Astrocyte (in vitro differentiated cells and primary cell): Measurements from ENCODE around the gene NDUFB6. TPM values are rescaled to one million over a fixed set of nuclear protein-coding genes. Genes with fewer than 3 reads are reported as not detected.

Experiments used
- DNase-seq: peaks from one replicate; pipeline ENCODE4 v3.0.0-alpha.2; 2010; ENCODE audit warnings: low read depth
- FAIRE-seq: peaks from 2 replicates; lab custom pipeline; 2011; peaks lifted over from hg19 to GRCh38; lab: Jason Lieb, UNC
- H2AFZ ChIP-seq: 2 replicates; pipeline ENCODE4 v1.6.0; 2012; ENCODE audit warnings: low read depth, low read length, inconsistent platforms
- H3K27ac ChIP-seq: 2 replicates; pipeline ENCODE4 v1.5.1; 2011; ENCODE audit warnings: low read depth, low read length, inconsistent platforms
- H3K27me3 ChIP-seq: 2 replicates; pipeline ENCODE4 v1.6.0; 2011; ENCODE audit warnings: low read length, inconsistent platforms; ENCODE audit not compliant: insufficient read depth
- H3K36me3 ChIP-seq: 2 replicates; pipeline ENCODE4 v1.5.1; 2011; ENCODE audit warnings: low read length, inconsistent platforms; ENCODE audit not compliant: insufficient read depth
- H3K4me1 ChIP-seq: 2 replicates; pipeline ENCODE4 v1.5.1; 2011; ENCODE audit warnings: low read length, inconsistent platforms; ENCODE audit not compliant: insufficient read depth
- H3K4me2 ChIP-seq: 2 replicates; pipeline ENCODE4 v1.6.0; 2012; ENCODE audit warnings: low read length, inconsistent platforms
- H3K4me3 ChIP-seq: 2 replicates; pipeline ENCODE4 v1.5.1; 2011; ENCODE audit warnings: low read depth, mild to moderate bottlenecking, low read length, inconsistent platforms; ENCODE audit not compliant: insufficient read depth
- H3K79me2 ChIP-seq: 2 replicates; pipeline ENCODE4 v1.6.0; 2012; ENCODE audit warnings: mild to moderate bottlenecking, low read length, inconsistent platforms; ENCODE audit not compliant: insufficient read depth
- H3K9ac ChIP-seq: 2 replicates; pipeline ENCODE4 v1.6.0; 2012; ENCODE audit warnings: mild to moderate bottlenecking, low read length, inconsistent platforms
- H3K9me3 ChIP-seq: 2 replicates; pipeline ENCODE4 v1.5.1; 2012; ENCODE audit warnings: low read depth, mild to moderate bottlenecking, low read length, inconsistent platforms; ENCODE audit not compliant: insufficient read depth
- H4K20me1 ChIP-seq: 2 replicates; pipeline ENCODE4 v1.6.0; 2012; ENCODE audit warnings: low read length, inconsistent platforms; ENCODE audit not compliant: insufficient read depth
- H3K27ac Mint-ChIP-seq: one replicate; pipeline ENCODE4 v1.8.0; 2021; ENCODE audit warnings: mild to moderate bottlenecking, mixed read lengths; ENCODE audit not compliant: unreplicated experiment
- H3K27me3 Mint-ChIP-seq: one replicate; pipeline ENCODE4 v1.8.0; 2021; ENCODE audit warnings: low read depth, mixed read lengths; ENCODE audit not compliant: unreplicated experiment
- H3K36me3 Mint-ChIP-seq: one replicate; pipeline ENCODE4 v1.8.0; 2021; ENCODE audit warnings: low read depth, mixed read lengths; ENCODE audit not compliant: unreplicated experiment
- H3K4me1 Mint-ChIP-seq: one replicate; pipeline ENCODE4 v1.8.0; 2021; ENCODE audit warnings: low read depth, mixed read lengths; ENCODE audit not compliant: unreplicated experiment
- H3K4me3 Mint-ChIP-seq: one replicate; pipeline ENCODE4 v1.8.0; 2021; ENCODE audit warnings: mild to moderate bottlenecking, moderate library complexity, mixed read lengths; ENCODE audit not compliant: unreplicated experiment
- H3K9me3 Mint-ChIP-seq: one replicate; pipeline ENCODE4 v1.8.0; 2021; ENCODE audit warnings: mild to moderate bottlenecking, mixed read lengths; ENCODE audit not compliant: unreplicated experiment
- EZH2 ChIP-seq: IDR thresholded peaks from 2 replicates; pipeline ENCODE4 v1.6.1; 2012; ENCODE audit warnings: mild to moderate bottlenecking, low read length, inconsistent platforms; ENCODE audit not compliant: insufficient read depth
- total RNA-seq: library from RNA; stranded (reverse); gene quantifications from 2 replicates; pipeline ENCODE4 v1.2.1, GENCODE V29; 2021
- TF ChIP-seq, protein P1 (sequence below): IDR thresholded peaks from 2 replicates; pipeline ENCODE4 v1.5.1; 2011; ENCODE audit warnings: low read depth, mild to moderate bottlenecking, inconsistent platforms, low read length, moderate library complexity; ENCODE audit not compliant: insufficient read depth

Gene NDUFB6
- total RNA-seq, 1 donor from 2014 or later, result 56.7 TPM

DNA sequence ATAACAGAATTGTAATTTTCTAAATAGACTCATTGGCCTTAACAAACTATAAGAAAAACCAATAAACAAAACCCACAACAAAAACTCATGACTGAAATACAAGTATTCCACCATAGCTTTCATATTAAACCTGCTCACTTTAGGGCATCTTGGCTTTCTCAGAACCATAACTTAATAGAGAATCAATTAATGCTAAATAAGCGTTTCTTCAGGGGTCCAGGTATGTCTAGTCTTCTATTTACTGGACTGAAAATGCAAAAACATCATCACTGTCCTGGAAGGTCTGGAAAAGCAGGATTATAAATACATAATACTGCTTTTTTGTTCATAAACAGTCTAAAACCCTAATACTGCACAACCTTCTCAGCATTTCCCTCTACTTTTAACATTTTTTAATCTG is 27.1 kb downstream of the NDUFB6 start:
- H3K36me3 Mint-ChIP-seq, result peaks cover 25% of the 10 kb centered on the region
- no peak for TF ChIP-seq EZH2

DNA sequence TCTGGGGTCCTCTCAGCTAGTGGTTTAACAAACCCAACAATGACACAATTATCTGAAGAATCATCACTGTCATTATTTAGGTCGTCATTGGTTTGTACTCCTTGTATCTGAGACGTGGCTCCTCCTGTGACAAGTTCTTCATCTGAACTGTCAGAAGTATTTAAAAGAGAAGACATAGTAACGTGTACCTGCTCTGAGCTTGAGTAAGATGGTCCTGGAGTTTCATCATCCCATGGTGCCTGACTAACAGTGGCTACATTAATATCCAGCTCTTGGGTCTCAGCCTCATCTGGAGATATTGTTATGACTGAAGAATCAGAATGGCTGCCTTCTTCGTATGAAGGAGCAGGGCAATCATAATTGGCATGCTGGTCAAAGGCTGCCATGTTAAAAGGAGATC is 29.9 kb downstream of the NDUFB6 start:
- Histone ChIP-seq H3K9ac (no peak overlapping the region), H3K36me3 (peaks cover 17% of the 10 kb centered on the region), H3K4me3 (no peak overlapping the region), H3K27me3 (no peaks in the 10 kb centered on the region), H3K79me2 (peaks cover 74% of the 10 kb centered on the region), H3K9me3 (no peaks in the 10 kb centered on the region), H2AFZ (no peak overlapping the region), H4K20me1 (peaks cover 53% of the 10 kb centered on the region), H3K27ac (no peak overlapping the region), H3K4me2 (no peak overlapping the region), H3K4me1 (no peaks in the 10 kb centered on the region)
- TF ChIP-seq, protein P1, sequence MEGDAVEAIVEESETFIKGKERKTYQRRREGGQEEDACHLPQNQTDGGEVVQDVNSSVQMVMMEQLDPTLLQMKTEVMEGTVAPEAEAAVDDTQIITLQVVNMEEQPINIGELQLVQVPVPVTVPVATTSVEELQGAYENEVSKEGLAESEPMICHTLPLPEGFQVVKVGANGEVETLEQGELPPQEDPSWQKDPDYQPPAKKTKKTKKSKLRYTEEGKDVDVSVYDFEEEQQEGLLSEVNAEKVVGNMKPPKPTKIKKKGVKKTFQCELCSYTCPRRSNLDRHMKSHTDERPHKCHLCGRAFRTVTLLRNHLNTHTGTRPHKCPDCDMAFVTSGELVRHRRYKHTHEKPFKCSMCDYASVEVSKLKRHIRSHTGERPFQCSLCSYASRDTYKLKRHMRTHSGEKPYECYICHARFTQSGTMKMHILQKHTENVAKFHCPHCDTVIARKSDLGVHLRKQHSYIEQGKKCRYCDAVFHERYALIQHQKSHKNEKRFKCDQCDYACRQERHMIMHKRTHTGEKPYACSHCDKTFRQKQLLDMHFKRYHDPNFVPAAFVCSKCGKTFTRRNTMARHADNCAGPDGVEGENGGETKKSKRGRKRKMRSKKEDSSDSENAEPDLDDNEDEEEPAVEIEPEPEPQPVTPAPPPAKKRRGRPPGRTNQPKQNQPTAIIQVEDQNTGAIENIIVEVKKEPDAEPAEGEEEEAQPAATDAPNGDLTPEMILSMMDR, result no peak
- no peak for TF ChIP-seq EZH2
- FAIRE-seq (no peak), DNase-seq (no peak)
- Mint-ChIP-seq H3K4me1 (no peaks in the 10 kb centered on the region), H3K27ac (no peak overlapping the region), H3K4me3 (no peak overlapping the region), H3K27me3 (no peaks in the 10 kb centered on the region), H3K36me3 (peaks cover 25% of the 10 kb centered on the region), H3K9me3 (no peaks in the 10 kb centered on the region)

More for the DNA sequence above, 27.1 kb downstream of the NDUFB6 start:
- H3K9ac ChIP-seq, result no peak overlapping the region
- H4K20me1 ChIP-seq, result peaks cover 78% of the 10 kb centered on the region
- Mint-ChIP-seq H3K9me3 (no peaks in the 10 kb centered on the region), H3K4me3 (no peak overlapping the region), H3K4me1 (peaks cover 9% of the 10 kb centered on the region), H3K27me3 (no peaks in the 10 kb centered on the region), H3K27ac (no peak overlapping the region)
- peaks cover 17% of the 10 kb centered on the region for H3K36me3 ChIP-seq
- H2AFZ ChIP-seq, result no peak overlapping the region
- H3K27ac ChIP-seq, result no peak overlapping the region
- H3K27me3 ChIP-seq, result no peaks in the 10 kb centered on the region
- no peak for FAIRE-seq
- DNase-seq, result no peak
- no peaks in the 10 kb centered on the region for H3K9me3 ChIP-seq
- no peak overlapping the region for H3K4me2 ChIP-seq
- no peak overlapping the region for H3K4me3 ChIP-seq
- peaks cover 5% of the 10 kb centered on the region for H3K4me1 ChIP-seq
- H3K79me2 ChIP-seq, result peaks cover 97% of the 10 kb centered on the region

DNA sequence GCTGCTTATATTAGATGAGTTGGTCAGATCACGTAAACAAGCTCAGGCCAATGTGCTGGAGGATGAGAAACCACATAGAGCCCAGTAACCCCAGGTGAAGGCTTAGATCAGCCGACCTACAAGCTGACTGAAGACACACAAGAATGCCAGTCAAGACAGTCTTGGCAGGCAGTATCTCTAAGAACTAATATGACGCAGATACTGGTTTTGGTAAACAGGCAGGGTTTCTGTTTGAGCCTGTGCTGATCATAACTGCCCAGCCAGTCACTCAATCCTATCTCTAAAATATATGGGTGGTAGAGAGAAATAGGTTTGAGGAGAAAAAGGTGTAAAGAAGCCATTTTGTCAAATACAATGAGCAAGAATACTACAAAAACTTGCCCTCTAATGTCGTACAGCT is 39.1 kb downstream of the NDUFB6 start:
- H3K27ac ChIP-seq, result no peak overlapping the region
- H3K27ac Mint-ChIP-seq, result no peak overlapping the region
- H3K4me2 ChIP-seq, result no peak overlapping the region
- TF ChIP-seq, protein P1, result no peak
- no peak for TF ChIP-seq EZH2
- no peak overlapping the region for H3K9ac ChIP-seq
- no peak overlapping the region for H2AFZ ChIP-seq
- H3K9me3 ChIP-seq, result no peaks in the 10 kb centered on the region
- no peaks in the 10 kb centered on the region for H4K20me1 ChIP-seq
- DNase-seq, result no peak
- no peaks in the 10 kb centered on the region for H3K27me3 Mint-ChIP-seq
- H3K9me3 Mint-ChIP-seq, result no peaks in the 10 kb centered on the region
- no peaks in the 10 kb centered on the region for H3K79me2 ChIP-seq
- no peak overlapping the region for H3K4me3 Mint-ChIP-seq
- H3K36me3 Mint-ChIP-seq, result peaks cover 5% of the 10 kb centered on the region
- FAIRE-seq, result no peak
- H3K4me1 ChIP-seq, result no peaks in the 10 kb centered on the region
- no peak overlapping the region for H3K4me3 ChIP-seq
- no peaks in the 10 kb centered on the region for H3K36me3 ChIP-seq
- peaks cover 13% of the 10 kb centered on the region for H3K4me1 Mint-ChIP-seq
- no peaks in the 10 kb centered on the region for H3K27me3 ChIP-seq
